IMR-90 (cell line): ENCODE results near the gene NAA35. TPM values are rescaled to one million over a fixed set of nuclear protein-coding genes. Genes with fewer than 3 reads are reported as not detected.

Experiments used
- ATAC-seq: fragments of 200-7000 bp; cut with Tn5 transposase; 2 replicates; pipeline ENCODE4 v1.9.1; 2020; ENCODE audit warnings: low read depth, mild to moderate bottlenecking, moderate library complexity
- BruUV-seq: library from RNA; stranded (reverse); fragments of 400-500 nt; replicated peaks from 2 replicates; lab custom pipeline; 2021; lab: Mats Ljungman, UMichigan
- CTCF ChIA-PET: fragments of 300-600 bp; formaldehyde crosslinking; extraction: SDS; loops from one replicate; lab custom pipeline; 2021; ENCODE audit warnings: antibody characterized with exemption; lab: Yijun Ruan, JAX
- POLR2A ChIA-PET: fragments of 300-600 bp; sonication (Branson Sonifier 250); formaldehyde crosslinking; loops from one replicate; lab custom pipeline; 2022; ENCODE audit warnings: antibody characterized with exemption; ENCODE audit not compliant: unreplicated experiment; lab: Charles Lee
- DNase-seq: peaks from one replicate; pipeline ENCODE4 v3.0.0; 2013
- H2AFZ ChIP-seq: replicated peaks from 2 replicates; pipeline ENCODE3; 2013; ENCODE audit warnings: low read length, mild to moderate bottlenecking; ENCODE audit not compliant: poor library complexity
- H2AK5ac ChIP-seq: 2 replicates; pipeline ENCODE4 v1.6.1; 2013; ENCODE audit warnings: low read depth, low read length, inconsistent platforms
- H2AK9ac ChIP-seq: replicated peaks from 2 replicates; pipeline ENCODE3; 2013; ENCODE audit warnings: mild to moderate bottlenecking, low read depth, low read length, moderate library complexity; ENCODE audit not compliant: poor library complexity
- H2BK120ac ChIP-seq: 2 replicates; pipeline ENCODE4 v1.6.1; 2013; ENCODE audit warnings: low read depth, low read length, inconsistent platforms
- H2BK15ac ChIP-seq: 3 replicates; pipeline ENCODE4 v1.6.1; 2013; ENCODE audit warnings: low read depth, low read length, inconsistent platforms
- H2BK20ac ChIP-seq: 2 replicates; pipeline ENCODE4 v1.6.1; 2013; ENCODE audit warnings: low read depth, mild to moderate bottlenecking, inconsistent platforms, low read length, moderate library complexity
- H2BK5ac ChIP-seq: 2 replicates; pipeline ENCODE4 v1.6.1; 2013; ENCODE audit warnings: mild to moderate bottlenecking, low read depth, low read length, inconsistent platforms; ENCODE audit not compliant: poor library complexity, severe bottlenecking
- H3K14ac ChIP-seq: replicated peaks from 2 replicates; pipeline ENCODE4 v1.6.1; 2013; ENCODE audit warnings: low read depth, low read length, inconsistent platforms
- H3K18ac ChIP-seq: 2 replicates; pipeline ENCODE4 v1.6.1; 2013; ENCODE audit warnings: low read depth, low read length, control low read depth
- H3K23ac ChIP-seq: 2 replicates; pipeline ENCODE4 v1.6.1; 2013; ENCODE audit warnings: low read depth, low read length, inconsistent platforms
- H3K27ac ChIP-seq: 2 replicates; pipeline ENCODE4 v1.5.1; 2013; ENCODE audit warnings: mild to moderate bottlenecking, control low read depth, low read length; ENCODE audit not compliant: insufficient read depth
- H3K27me3 ChIP-seq: 2 replicates; pipeline ENCODE4 v1.6.1; 2013; ENCODE audit warnings: low read length; ENCODE audit not compliant: control insufficient read depth, insufficient read depth
- H3K36me3 ChIP-seq: 2 replicates; pipeline ENCODE4 v1.6.1; 2013; ENCODE audit warnings: low read length, mixed read lengths; ENCODE audit not compliant: control insufficient read depth, insufficient read depth
- H3K4ac ChIP-seq: 2 replicates; pipeline ENCODE4 v1.6.1; 2013; ENCODE audit warnings: low read depth, low read length, inconsistent platforms
- H3K4me1 ChIP-seq: 2 replicates; pipeline ENCODE4 v1.6.1; 2013; ENCODE audit warnings: low read length, mixed read lengths; ENCODE audit not compliant: control insufficient read depth, insufficient read depth
- H3K4me2 ChIP-seq: 2 replicates; pipeline ENCODE4 v1.6.1; 2013; ENCODE audit warnings: low read depth, mild to moderate bottlenecking, control low read depth, low read length, moderate library complexity
- H3K4me3 ChIP-seq: 2 replicates; pipeline ENCODE4 v1.5.1; 2013; ENCODE audit warnings: low read depth, mild to moderate bottlenecking, control low read depth, low read length, moderate library complexity; ENCODE audit not compliant: insufficient read depth
- H3K56ac ChIP-seq: 2 replicates; pipeline ENCODE4 v1.6.1; 2013; ENCODE audit warnings: low read length, inconsistent platforms; ENCODE audit not compliant: insufficient read depth; ENCODE audit errors: extremely low read depth
- H3K79me1 ChIP-seq, 2 experiments: 2 replicates each; pipeline ENCODE4 v1.6.1; 2013; ENCODE audit warnings: low read length in 2 of 2, inconsistent platforms in 1 of 2, low read depth in 1 of 2
- H3K9ac ChIP-seq: 2 replicates; pipeline ENCODE4 v1.6.1; 2013; ENCODE audit warnings: low read depth, low read length, control low read depth
- H3K9me1 ChIP-seq: 2 replicates; pipeline ENCODE4 v1.6.1; 2013; ENCODE audit warnings: low read length, inconsistent platforms; ENCODE audit not compliant: insufficient read depth
- H3K9me3 ChIP-seq: 2 replicates; pipeline ENCODE4 v1.6.1; 2013; ENCODE audit warnings: low read length; ENCODE audit not compliant: control insufficient read depth, insufficient read depth
- H4K20me1 ChIP-seq: 2 replicates; pipeline ENCODE4 v1.6.1; 2013; ENCODE audit warnings: low read length, inconsistent platforms; ENCODE audit not compliant: insufficient read depth
- H4K5ac ChIP-seq: 2 replicates; pipeline ENCODE4 v1.6.1; 2013; ENCODE audit warnings: mild to moderate bottlenecking, low read depth, low read length, control low read depth
- H4K8ac ChIP-seq, 2 experiments: 2 replicates each; pipeline ENCODE4 v1.6.1; 2013; ENCODE audit warnings: low read depth in 2 of 2, low read length in 2 of 2, control low read depth in 1 of 2, inconsistent platforms in 1 of 2
- H4K91ac ChIP-seq: 2 replicates; pipeline ENCODE4 v1.6.1; 2013; ENCODE audit warnings: low read depth, low read length, inconsistent platforms; ENCODE audit not compliant: insufficient read depth
- BHLHE40 ChIP-seq: fragments of 150-350 bp; IDR thresholded peaks from 2 replicates; pipeline ENCODE4 v1.6.1; 2016; ENCODE audit warnings: mild to moderate bottlenecking, low read depth, low read length
- CTCF ChIP-seq: conservative IDR thresholded peaks from 2 replicates; pipeline ENCODE4 v1.5.1; 2012; ENCODE audit warnings: mild to moderate bottlenecking, low read depth, low read length, improper control_type of control experiment
- ELK1 ChIP-seq: fragments of 150-350 bp; IDR thresholded peaks from 2 replicates; pipeline ENCODE4 v1.6.1; 2016; ENCODE audit warnings: low read depth, mild to moderate bottlenecking, low read length, moderate library complexity, borderline replicate concordance
- MAFK ChIP-seq: IDR thresholded peaks from 2 replicates; pipeline ENCODE4 v1.6.1; 2012; ENCODE audit warnings: low read depth, low read length, improper control_type of control experiment
- MAZ ChIP-seq: IDR thresholded peaks from 2 replicates; pipeline ENCODE4 v1.6.1; 2012; ENCODE audit warnings: low read depth, mild to moderate bottlenecking, low read length, improper control_type of control experiment, moderate library complexity, borderline replicate concordance
- NFE2L2 ChIP-seq: fragments of 150-350 bp; IDR thresholded peaks from 2 replicates; pipeline ENCODE4 v1.6.1; 2016; ENCODE audit warnings: low read depth, mild to moderate bottlenecking, low read length
- POLR2A ChIP-seq: IDR thresholded peaks from 2 replicates; pipeline ENCODE4 v1.6.1; 2012; ENCODE audit warnings: mild to moderate bottlenecking, low read depth, low read length
- RAD21 ChIP-seq: IDR thresholded peaks from 2 replicates; pipeline ENCODE4 v1.6.1; 2012; ENCODE audit warnings: low read length, improper control_type of control experiment
- SMC3 ChIP-seq: fragments of 150-350 bp; IDR thresholded peaks from 2 replicates; pipeline ENCODE4 v1.6.1; 2016; ENCODE audit warnings: low read depth, mild to moderate bottlenecking, antibody characterized with exemption, low read length, moderate library complexity
- WGBS, 2 experiments: methylation state at CpG; one replicate each; pipeline versions ENCODE4 v1.1.5 to v1.1.7; 2013; ENCODE audit warnings: missing lambda C conversion rate in 2 of 2; ENCODE audit not compliant: insufficient read length in 1 of 2; ENCODE audit errors: extremely low coverage in 2 of 2; 5-methylcytosine and 5-hydroxymethylcytosine counted together
- dilution Hi-C: fragments of 300-500 bp; cut with HindIII; formaldehyde crosslinking; loops from one replicate; pipeline ENCODE4 v1.14.3; 2018; ENCODE audit warnings: low sequenced_read_pairs; ENCODE audit not compliant: unreplicated experiment
- in situ Hi-C: fragments of 300-500 bp; cut with MboI; formaldehyde crosslinking; loops from 3 replicates; pipeline ENCODE4 v1.14.3; 2019; ENCODE audit warnings: low sequenced_read_pairs, inconsistent platforms, mixed read lengths
- intact Hi-C: fragments of 100-400 bp; cut with micrococcal nuclease; formaldehyde crosslinking; loops from 2 replicates; pipeline ENCODE4 v1.10.0; 2022
- polyA plus RNA-seq, 3 experiments: library from polyadenylated mRNA; depleted of rRNA; stranded (reverse); fragments of >200 nt; gene quantifications; 2 replicates each; pipeline ENCODE4 v1.2.3, GENCODE V29; 2012; ENCODE audit warnings: low replicate concordance in 1 of 3
- total RNA-seq: library from RNA; depleted of rRNA; stranded (reverse); fragments of >200 nt; gene quantifications from 2 replicates; pipeline ENCODE4 v1.2.3, GENCODE V29; 2012

The NAA35 gene
- total and polyA plus RNA-seq, 2 of the 4 experiments (the other 2 are of a cell fraction) = 13.1 to 16.5 TPM

- in situ Hi-C loops = no loop called here
- WGBS, 2 experiments = no CpG with 5 or more reads among the region's 1 CpG
- H3K9me3 ChIP-seq = no peaks in the 10 kb centered on the region; the same call in 1 of the 2 replicates
- no peak overlapping the region for H2BK20ac ChIP-seq
- TF ChIP-seq RAD21 = no peak
- no peak for TF ChIP-seq CTCF
- TF ChIP-seq ELK1 = no peak
- no peak for TF ChIP-seq SMC3
- TF ChIP-seq NFE2L2 = no peak
- TF ChIP-seq MAZ = no peak
- TF ChIP-seq BHLHE40 = no peak
- no peak for TF ChIP-seq MAFK
- no peak for TF ChIP-seq POLR2A
- H2BK5ac ChIP-seq = no peak overlapping the region
- no peak overlapping the region for H4K5ac ChIP-seq
- H2BK120ac ChIP-seq = no peak overlapping the region
- H2AK9ac ChIP-seq = no peak overlapping the region
- H3K9ac ChIP-seq = no peak overlapping the region
- H3K18ac ChIP-seq = no peak overlapping the region
- no peak overlapping the region for H2BK15ac ChIP-seq
- H3K23ac ChIP-seq = no peak overlapping the region
- H3K27ac ChIP-seq = no peak overlapping the region
- no peak overlapping the region for H2AFZ ChIP-seq
- peaks cover 7% of the 10 kb centered on the region; the same call in 1 of the 2 replicates for H3K36me3 ChIP-seq
- ChIA-PET CTCF (interaction anchor here (0.6 kb wide), 1 partner anchor 350 kb away, joined by 3 read pairs; no protein-coding TSS in a partner anchor), POLR2A (no interaction called here)
- peaks cover 4% of the 10 kb centered on the region; the same call in 1 of the 2 replicates for H4K20me1 ChIP-seq
- no peak overlapping the region for H3K56ac ChIP-seq
- no peak overlapping the region for H3K4me3 ChIP-seq
- ATAC-seq (no peak), DNase-seq (no peak)
- no peaks in the 10 kb centered on the region for H3K27me3 ChIP-seq
- H4K91ac ChIP-seq = no peak overlapping the region
- 0 out of 2 replicates have a peak, but pooled peaks cover 2% of the 10 kb centered on the region for H3K9me1 ChIP-seq
- no peak overlapping the region for H2AK5ac ChIP-seq
- intact Hi-C loops = loop anchor here (5.0 kb wide), 1 partner anchor 338 kb away; the partner anchor contains the start of gene ISCA1
- no peak overlapping the region for H3K4ac ChIP-seq
- dilution Hi-C loops = no loop called here
- H4K8ac ChIP-seq = no peak overlapping the region
- no peak overlapping the region for H3K4me2 ChIP-seq
- no peak overlapping the region for H3K14ac ChIP-seq
- H3K4me1 ChIP-seq = no peaks in the 10 kb centered on the region
- peaks cover 34 to 40% of the 10 kb centered on the region in 2 experiments for H3K79me1 ChIP-seq
- no TSS peak for BruUV-seq
These were observed 2.9 kb downstream of the NAA35 start for GRCh38 chr9:85943757-85944430.
